Activated T-helper 1 cell treated with Interleukin-2 at 50 U/mL for 16 hours (primary cell): ENCODE results near the gene SLC25A33.

Source experiments
- DNase-seq: peaks from one replicate; pipeline ENCODE4 v3.0.0-alpha.2; 2020; ENCODE audit warnings: low read depth

Gene SLC25A33

GRCh38 chr1:9601942-9602793 lies 62.9 kb downstream of the SLC25A33 start:
- DNase-seq, result no peak

GRCh38 chr1:9602794-9603167 lies 63.5 kb downstream of the SLC25A33 start:
- DNase-seq, result no peak

DNA sequence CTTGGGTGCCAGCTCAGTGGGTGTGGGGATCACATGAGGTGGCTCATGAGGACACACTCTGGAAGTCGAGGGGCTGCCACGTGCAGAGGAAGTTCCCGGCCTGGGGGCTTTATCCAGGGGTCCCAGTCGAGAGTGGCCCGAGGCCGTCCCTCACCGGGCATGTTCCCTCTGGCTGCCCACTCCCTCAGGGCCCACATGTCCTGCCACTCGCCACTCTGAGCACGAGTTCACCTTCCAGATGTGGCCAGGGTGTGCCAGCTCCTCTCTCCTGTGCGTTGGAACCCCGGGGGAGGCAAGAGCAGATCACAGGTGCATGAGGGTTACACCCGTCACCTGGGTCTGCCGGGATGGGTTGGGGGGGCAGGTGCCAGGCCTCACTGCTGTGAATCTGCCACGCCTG lies 64.0 kb downstream of the SLC25A33 start:
- no peak for DNase-seq

GRCh38 chr1:9603766-9604753 lies 64.8 kb downstream of the SLC25A33 start:
- no peak for DNase-seq

DNA sequence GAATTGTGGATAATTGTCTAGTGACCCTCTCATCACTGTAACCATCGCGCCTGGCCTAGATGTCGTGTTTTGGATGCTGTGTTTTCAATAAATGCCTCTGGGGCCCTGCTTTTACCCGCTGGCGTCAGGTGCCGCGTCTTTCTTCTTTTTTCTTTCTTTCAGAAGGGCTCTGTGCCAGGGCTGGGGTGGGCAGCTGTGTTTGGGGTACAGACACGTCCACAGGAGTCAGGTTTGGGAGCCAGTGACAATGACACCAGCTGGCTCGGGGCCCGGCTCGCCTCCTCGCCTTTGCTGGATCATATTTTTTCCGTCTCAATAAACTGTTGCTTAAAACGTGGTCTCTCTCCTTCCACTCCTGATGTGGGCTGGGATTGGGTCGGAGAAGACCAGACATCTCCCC lies 65.6 kb downstream of the SLC25A33 start:
- DNase-seq, result no peak

- no peak for DNase-seq
Observed at GRCh38 chr1:9605946-9606455, 66.7 kb downstream of the SLC25A33 start.

DNA sequence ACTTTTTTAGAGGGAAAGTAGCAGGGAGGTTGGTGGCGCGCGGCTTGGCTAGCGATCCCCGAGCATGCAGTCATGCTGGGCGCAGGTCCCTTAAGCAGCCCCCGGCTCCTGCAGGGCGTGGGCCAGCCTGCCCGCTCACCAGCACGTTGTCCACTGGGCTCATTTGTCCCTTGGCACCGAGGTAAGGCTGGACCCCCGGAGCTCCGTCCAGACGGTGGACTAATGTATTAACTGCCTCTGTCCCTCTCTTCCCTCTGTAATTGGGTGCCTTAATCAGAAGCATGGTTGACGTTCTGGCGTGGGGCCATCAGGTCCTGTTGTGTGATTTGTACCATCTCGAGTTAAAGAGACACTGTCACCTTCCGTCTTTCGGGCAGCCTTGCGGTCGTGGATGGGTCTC lies 67.2 kb downstream of the SLC25A33 start:
- DNase-seq, result no peak

DNA sequence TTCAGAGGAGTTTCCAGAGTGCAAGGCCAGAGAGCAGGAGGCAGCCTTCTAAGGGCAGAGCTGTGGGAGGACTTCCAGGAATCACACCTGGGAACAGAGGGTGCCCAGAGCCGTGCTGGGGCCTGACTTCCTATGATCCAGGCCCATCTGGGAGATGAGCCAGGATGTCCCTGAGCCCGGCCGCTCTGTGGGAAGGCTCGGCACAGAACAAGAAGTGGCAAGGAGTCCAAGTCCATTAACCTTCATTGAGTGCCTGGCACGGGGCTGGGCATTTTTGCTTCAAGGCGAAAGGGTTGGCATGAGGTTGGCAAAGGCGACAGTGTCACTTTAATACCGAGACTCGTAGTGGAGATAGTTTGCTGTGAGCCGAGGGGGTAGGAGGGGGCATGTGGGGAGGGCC lies 67.7 kb downstream of the SLC25A33 start:
- no peak for DNase-seq

DNA sequence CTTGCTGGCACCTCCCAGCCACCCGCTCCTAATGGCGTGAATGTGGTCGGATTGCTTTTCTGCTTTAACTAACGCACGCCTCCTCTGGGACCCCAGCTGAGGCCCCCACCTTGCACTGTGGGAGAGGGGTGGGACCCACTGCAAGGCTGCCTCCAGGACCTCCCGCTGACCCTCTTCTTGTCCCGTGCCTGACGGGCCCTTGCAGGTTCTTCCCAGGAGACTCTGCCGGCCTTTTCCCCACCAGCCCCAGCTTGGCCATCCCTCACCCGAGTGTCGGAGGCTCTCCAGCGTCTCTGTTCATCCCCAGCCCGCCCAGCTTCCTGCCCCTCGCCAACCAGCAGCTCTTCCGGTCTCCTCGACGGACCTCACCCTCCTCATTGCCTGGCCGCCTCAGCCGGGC lies 68.1 kb downstream of the SLC25A33 start:
- DNase-seq, result no peak

DNA sequence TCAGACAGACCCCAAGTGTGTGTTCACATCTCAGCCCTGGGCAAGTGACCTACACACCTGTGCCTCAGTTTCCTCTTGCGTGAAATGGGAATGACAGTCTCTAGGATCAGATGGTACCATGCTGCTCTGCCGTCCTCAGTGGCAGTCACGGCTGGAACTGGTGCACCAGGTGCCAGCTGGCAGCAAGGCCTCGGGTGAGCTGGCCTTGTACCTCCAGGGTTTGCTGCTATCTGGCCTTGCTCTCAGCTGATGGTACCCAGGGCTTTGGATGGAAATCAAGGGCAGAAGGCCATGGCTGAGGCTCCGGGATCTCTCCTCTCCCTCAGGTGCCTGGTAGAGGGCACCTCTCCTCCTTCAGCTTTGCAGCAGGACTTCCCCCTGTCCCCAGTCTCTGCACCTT lies 70.7 kb downstream of the SLC25A33 start:
- no peak for DNase-seq

DNA sequence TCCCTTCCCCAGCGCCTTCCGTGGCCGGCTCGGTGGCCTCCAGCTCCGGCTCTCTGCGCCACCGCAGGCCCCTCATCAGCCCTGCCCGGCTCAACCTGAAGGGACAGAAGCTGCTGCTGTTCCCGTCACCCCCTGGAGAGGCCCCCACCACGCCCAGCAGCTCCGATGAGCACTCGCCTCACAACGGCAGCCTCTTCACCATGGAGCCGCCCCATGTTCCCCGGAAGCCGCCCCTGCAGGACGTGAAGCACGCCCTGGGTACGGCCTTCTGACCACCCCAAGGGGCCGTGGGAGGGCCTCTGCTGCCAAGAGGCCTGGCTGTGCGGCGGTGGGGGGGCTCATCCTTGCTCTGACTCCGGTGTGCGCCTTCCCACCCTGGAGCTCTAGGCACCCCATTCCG lies 71.3 kb downstream of the SLC25A33 start:
- DNase-seq, result no peak

- no peak for DNase-seq
Observed at GRCh38 chr1:9611716-9612115, 72.5 kb downstream of the SLC25A33 start.

GRCh38 chr1:9612162-9612845 lies 73.0 kb downstream of the SLC25A33 start:
- no peak for DNase-seq

- no peak for DNase-seq
Observed at GRCh38 chr1:9612871-9613624, 73.8 kb downstream of the SLC25A33 start.

- no peak for DNase-seq
Observed at GRCh38 chr1:9613625-9614299, 74.5 kb downstream of the SLC25A33 start.

- DNase-seq, result peak; percentile 34
Observed at GRCh38 chr1:9615316-9616063, 76.2 kb downstream of the SLC25A33 start.

DNA sequence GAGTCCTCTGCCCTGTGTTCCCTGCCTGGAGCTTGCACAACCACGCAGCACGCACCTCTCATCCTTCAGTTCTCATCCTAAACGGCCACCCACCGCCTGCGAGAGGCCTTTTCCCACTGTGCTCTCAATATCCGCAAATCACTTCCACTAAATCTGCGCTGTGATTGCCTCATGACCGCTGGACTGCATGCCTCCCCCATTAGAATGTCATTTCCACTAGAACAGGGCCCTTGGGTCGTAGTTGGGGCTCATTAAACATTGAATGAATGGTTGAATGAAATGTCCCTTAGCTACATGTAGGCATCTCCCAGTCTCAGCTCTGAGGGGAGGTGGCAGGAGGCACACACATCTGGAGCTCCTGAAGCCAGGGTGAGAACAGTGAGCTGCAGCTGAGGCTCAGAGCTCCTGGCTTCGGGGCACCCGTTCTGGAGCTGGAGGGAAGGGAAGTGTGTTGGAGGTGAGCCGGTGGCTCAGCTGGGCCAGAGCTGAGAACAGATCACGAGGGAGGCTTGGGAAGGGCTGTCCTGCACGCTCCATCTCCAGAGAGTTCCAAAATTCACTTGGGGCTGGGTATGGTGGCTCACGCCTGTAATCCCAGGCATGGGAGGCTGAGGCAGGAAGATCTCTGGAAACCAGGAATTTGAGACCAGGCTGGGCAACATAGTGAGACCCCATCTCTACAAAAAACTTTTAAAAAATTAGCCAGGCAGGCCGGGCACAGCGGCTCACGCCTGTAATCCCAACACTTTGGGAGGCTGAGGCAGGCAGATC lies 79.8 kb downstream of the SLC25A33 start:
- no peak for DNase-seq

DNA sequence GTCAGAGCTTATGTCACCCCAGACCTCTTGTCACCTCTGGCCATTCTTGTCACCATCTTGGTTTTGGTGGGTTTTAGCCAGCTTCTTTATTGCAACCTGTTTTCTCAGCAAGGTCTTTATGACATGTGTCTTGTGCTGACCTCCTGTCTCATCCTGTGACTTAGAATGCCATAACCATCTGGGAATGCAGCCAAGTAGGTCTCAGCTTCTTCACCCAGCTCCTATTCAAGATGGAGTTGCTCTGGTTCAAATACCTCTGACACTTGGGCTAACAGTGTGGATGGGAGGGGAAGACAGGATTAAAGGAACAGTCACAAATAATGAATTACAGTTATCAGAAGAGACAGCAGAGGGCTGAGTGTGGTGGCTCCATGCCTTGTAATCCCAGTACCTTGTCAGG lies 81.8 kb downstream of the SLC25A33 start:
- DNase-seq, result no peak

DNA sequence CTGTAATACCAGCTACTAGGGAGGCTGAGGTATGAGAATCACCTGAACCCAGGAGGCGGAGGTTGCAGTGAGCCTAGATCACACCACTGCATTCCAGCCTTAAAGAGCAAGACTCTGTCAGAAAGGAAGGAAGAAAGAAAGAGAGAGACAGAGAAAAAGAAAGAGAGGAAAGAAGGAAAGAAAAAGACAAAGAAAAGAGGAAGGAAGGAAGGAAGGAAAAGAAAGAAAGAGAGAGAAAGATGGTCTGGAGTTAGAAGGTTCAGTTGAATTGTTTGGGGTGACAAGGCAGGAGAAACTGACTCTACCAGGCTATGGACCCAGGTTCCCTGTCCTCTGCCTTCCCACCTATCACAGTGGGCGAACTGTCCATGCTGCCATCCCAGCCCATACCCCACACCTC lies 84.8 kb downstream of the SLC25A33 start:
- no peak for DNase-seq
